Right lung (tissue), 5 donors: ENCODE measurements around the gene LAMTOR2. TPM values are rescaled to one million over a fixed set of nuclear protein-coding genes. Genes with fewer than 3 reads are reported as not detected.
"Not testable (repeated sequence)": the region's sequence is repeated elsewhere in the genome, so short reads cannot be mapped to it uniquely, and the experiment has no call there.

ENCODE experiments used
- DNase-seq, 2 donors: peaks; one replicate each; pipeline ENCODE4 v3.0.0-alpha.2; 2013
- polyA plus RNA-seq, 5 donors: library from polyadenylated mRNA; unstranded; fragments of 120-200 nt; gene quantifications; one replicate each; pipeline versions ENCODE4 v1.2.1 to v1.2.3, GENCODE V29; 2013; ENCODE audit warnings: inconsistent platforms in 1 of 5, low replicate concordance in 1 of 5; ENCODE audit not compliant: insufficient read length in 5 of 5, insufficient read depth in 1 of 5

The LAMTOR2 gene
- polyA plus RNA-seq, 5 donors, result 38.2 to 54.2 (median 44.5) TPM

DNA sequence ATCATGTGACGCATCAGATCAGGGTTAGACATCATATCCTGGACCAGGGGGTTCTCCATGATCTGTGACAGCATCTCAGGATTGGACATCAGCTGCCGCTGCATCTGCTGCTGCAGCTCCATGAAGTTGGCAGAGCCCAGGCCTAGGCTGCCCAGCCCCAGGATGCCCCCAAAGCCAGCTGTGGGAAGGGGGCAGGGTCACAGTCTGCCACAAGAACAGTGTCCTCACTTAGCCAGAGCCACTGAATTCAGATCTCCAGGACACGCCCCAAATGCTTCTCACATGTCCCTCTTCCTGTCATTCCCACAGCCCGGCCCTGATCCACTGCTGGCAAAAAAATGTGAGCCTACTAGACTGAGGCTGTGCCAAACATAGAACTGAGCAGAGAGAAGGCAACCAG, 4.2 kb upstream of the LAMTOR2 start:
- DNase-seq, result no peak

DNA sequence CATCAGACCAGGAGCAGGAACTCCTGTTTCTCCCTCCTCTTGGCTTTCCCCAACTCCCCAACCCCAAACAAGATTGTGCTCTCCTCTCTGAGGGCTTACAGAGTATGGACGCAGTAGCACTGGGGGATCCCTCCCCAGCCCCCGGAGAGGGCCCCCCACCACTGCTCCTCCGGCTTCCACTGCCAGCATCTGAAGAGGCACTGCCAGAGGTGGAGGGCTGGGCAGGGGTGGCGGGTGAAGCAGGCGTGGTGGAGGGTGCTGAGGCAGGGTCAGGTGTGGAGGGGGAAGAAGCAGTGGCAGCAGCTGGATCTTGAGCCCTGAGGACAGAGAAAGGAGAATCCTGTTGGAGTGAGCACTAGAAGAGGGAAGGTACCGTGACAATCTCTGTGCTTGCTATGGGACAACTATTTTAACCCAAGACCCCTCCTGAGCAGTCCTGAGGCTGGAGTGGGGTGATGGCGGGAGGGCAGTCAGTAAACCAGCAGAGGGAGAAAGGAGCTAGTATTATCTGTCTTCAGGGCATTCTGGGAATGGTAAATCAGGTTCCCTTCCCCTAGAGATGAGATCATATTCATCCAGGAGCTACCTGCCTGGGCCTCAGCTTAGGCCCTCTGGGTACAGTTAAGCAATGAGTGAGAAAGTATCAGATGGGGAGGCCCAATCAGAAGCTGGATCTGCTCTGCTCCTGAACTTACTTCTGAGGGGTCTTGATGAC, 3.4 kb upstream of the LAMTOR2 start:
- no peak for DNase-seq

DNA sequence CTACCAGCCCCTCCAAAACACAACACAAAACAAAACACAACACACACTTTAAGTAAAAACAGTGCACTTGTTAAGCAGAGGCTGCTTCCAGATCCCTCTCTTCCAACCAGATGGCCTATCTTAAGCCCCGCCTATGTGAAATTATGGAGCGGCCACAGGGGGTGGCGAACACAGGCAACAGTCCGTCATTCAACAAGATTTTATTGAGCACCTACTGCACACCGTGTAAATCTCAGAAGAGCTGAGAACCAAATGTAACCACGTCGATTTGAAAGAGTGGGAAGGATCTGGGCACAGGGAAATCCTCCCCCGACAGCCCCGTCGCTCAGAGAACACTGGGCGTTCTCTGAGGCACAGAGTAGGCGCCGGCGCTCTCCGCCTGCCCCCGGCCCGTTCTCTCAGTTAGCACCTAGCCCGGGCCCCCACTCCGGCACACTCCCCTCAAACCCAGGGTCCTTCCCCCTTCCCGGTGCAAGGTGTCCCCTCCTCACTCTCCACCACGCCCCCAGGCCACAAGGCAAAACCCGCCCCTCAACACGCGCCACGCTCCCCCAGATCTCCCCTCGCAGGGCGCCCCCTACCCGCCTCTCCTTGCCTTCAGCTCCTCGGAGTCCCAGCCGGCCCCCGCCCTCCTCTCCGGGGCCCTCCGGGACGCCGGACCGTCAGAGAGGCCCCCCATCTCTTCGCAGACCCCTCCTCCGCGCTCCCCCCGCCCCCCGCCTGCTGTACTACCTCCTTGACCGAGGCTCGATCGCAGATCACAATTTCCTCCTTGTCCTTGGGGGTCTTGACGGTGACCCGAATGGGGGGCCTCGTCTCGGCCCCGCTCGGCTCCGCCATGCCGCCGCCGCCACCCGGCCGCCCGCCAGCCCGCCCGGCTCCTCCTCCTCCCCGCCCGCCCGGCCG, 1.5 kb upstream of the LAMTOR2 start:
- peak; percentile 50 to 54 for DNase-seq

DNA sequence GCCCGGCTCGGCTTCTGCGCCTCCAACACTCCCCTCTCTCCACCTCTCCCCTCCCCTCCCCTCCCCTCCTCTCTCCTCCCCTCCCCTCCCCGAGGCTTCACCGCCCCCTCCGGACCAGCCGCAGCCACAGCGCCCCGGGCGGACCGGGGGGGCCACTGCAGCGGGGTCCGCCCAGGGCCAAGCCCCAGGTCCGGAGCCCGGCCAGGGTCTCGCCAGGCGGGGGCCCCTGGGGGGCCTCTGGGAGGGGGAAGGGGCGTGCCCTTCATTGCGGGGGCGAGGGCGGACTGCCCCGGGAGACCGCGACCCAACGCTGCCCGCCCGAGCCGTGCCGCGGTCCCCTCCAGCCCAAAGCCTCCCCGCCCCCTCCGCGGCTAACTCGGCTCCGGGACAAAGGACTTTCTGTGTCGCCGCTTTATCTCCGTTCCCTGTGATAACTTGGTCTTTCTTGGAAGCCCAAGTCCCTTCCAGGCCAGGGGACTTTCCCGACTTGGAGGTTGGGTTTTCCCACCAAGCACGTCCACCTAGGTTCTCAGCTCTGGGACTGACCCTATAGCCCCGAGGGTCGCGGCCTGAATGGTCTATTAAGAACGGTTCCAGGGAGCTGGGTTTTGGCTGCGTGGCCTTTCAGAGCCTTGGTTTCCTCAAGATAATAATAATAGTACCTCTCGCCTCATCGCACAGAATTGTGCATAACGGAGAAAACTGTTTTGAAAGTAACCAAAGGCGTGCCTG, 648 bp upstream of the LAMTOR2 start, which contains the start of gene UBQLN4:
UBQLN4 (minus strand) TSS at position 31 of the 732 bp plus-strand sequence. CDS start 97 bp downstream, outside the sequence.
- peak; percentile 88 for DNase-seq

DNA sequence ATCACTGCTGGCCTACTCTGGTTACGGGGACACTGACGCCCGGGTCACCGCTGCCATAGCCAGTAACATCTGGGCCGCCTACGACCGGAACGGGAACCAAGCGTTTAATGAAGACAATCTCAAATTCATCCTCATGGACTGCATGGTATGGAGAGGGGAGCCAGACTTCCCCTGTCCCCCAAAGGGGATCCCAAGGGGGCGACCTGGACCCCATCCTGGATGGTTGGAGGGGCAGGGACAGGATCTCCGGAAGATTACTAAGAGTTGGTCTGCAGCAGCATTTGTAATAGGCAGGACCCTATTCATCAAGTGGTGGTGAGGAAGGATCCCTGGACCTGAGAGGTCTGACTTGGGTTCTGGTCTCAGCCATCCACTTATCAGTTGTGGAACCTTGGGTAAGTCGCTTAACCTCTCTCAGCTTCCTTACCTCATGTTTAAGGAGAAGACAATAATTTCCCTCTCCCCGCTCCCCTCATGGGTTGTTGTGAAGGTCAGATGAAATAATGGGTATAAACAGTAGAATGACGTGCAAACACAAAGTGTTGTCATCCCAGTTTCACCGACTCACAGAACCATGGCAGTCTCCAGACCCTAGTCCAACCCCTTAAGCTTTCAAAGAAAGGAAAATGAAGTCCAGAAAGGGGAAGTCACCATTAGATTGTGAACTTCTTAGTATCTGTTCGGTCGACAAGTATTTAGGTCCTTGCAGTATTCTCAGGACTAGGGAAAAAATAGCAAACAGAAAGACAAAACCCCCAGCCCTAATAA, 883 bp downstream of the LAMTOR2 start:
- DNase-seq, result no peak

- DNase-seq, result no peak
Measured at GRCh38 chr1:156056326-156056849, 1.8 kb downstream of the LAMTOR2 start.

GRCh38 chr1:156060937-156061636, 6.5 kb downstream of the LAMTOR2 start, which contains the start of gene RAB25:
Gene RAB25 (plus strand): TSS chr1:156061160. CDS start chr1:156061401, 241 bp downstream.
- DNase-seq, result peak; percentile 69 to 74

DNA sequence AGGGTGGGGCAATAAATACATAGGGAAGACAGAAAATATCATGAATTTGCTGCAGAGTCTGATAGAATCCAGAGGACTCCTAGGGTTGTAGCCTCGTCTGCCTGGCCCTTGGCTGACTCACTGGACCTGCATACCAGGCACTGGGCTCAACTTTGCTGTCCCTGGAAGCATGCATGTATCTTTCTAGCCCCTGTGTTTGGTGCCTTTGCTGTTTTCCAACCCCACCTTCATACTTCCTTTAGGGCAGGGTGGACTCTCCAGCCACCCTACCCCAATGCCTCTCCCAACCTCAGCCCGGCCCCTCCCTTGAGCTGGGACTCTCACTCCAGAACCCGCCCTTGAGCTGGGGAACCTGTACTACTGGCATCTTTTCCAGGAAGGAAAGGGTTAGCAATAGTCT, 7.6 kb downstream of the LAMTOR2 start:
- DNase-seq, result no peak

- no peak for DNase-seq
Measured at GRCh38 chr1:156063997-156064285, 9.4 kb downstream of the LAMTOR2 start.

DNA sequence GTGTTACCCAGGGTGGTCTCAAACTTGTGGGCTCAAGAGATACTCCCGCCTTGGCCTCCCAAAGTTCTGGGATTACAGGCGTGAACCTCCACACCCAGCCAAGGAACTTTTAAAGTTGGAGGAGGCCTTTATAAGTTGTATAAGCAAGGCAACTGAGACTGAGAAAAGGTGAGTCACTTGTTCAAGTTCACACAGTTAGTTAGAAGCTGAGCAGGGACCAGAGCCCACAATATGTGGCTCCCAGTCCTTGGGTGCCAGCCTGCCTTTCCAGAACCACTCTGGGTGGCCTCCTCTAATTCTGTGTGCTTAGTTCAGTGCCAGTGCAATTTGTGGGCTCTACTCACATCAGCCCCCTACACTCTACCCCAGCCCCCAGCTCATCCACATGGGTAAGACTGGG, 10.0 kb downstream of the LAMTOR2 start:
- no peak for DNase-seq

DNA sequence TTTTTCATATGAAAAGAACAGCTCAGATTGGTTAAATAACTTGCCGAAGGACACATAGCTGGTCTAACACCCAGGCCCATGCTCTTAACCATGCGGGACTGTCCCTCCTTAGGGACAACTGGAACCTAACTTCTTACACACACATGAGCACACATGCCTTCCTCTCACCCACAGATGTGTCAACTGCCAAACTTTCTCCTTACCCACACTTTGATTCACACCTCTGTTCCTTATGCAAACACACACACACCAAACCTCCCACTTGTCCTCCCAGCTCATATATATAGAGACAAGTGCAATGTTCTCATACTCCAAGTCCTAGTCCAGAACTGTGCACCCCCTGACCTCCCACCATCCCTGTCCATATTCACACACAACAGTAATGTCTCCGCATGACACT, 10.6 kb downstream of the LAMTOR2 start:
- no peak for DNase-seq

- DNase-seq, result no peak
Measured at GRCh38 chr1:156065871-156066270, 11.3 kb downstream of the LAMTOR2 start.

- no peak for DNase-seq
Measured at GRCh38 chr1:156067262-156067661, 12.7 kb downstream of the LAMTOR2 start.

DNA sequence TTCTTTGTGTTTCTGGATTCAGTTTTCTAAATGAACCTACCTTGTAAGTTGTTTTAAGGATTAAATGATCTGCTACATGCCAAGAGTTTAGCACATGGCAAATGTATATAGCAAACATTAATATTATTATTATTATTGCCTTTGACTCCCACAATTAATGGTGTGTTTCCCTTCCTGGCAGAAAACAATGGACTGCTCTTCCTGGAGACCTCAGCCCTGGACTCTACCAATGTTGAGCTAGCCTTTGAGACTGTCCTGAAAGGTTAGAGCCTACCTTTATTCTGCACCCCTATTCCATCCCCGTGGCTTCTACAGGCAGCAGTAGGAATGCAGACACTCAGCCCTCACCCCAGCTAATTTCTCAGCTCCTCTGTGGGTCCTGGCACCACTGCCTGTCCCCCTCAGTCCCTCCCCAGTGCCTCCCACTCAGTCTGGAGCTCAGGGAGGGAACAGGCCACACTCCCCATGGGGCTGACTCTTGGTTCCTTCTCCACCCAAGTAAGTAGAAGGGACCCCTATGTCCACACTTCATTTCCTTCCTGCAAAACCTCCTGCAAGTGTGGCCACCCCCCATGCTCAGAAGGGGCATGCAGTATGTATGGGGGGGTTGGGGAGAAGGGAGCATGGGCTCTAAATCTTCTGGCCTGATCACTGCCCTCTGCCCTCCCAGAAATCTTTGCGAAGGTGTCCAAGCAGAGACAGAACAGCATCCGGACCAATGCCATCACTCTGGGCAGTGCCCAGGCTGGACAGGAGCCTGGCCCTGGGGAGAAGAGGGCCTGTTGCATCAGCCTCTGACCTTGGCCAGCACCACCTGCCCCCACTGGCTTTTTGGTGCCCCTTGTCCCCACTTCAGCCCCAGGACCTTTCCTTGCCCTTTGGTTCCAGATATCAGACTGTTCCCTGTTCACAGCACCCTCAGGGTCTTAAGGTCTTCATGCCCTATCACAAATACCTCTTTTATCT, 15.2 kb downstream of the LAMTOR2 start:
- no peak for DNase-seq

- DNase-seq, result no peak
Measured at GRCh38 chr1:156070548-156070947, 16.0 kb downstream of the LAMTOR2 start.

DNA sequence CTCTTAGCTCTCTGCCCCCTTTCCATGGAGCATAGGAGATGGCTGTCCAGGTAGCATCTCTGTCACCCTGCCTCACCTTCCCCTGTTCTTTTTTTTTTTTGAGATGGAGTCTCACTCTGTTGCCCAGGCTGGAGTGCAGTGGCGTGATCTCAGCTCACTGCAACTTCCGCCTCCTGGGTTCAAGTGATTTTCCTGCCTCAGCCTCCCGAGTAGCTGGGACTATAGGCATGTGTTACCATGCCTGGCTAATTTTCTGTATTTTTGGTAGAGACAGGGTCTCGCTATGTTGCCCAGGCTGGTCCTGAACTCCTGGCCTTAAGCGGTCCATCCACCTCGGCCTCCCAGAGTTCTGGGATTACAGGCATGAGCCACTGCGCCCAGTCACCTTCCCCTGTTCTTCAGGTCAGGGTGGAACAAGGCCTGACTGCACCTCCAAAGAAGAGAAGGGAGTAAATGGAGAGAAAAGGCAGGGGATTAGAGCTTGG, 16.8 kb downstream of the LAMTOR2 start:
- DNase-seq, result not testable (repeated sequence)

- no peak for DNase-seq
Measured at GRCh38 chr1:156072251-156072650, 17.7 kb downstream of the LAMTOR2 start.

DNA sequence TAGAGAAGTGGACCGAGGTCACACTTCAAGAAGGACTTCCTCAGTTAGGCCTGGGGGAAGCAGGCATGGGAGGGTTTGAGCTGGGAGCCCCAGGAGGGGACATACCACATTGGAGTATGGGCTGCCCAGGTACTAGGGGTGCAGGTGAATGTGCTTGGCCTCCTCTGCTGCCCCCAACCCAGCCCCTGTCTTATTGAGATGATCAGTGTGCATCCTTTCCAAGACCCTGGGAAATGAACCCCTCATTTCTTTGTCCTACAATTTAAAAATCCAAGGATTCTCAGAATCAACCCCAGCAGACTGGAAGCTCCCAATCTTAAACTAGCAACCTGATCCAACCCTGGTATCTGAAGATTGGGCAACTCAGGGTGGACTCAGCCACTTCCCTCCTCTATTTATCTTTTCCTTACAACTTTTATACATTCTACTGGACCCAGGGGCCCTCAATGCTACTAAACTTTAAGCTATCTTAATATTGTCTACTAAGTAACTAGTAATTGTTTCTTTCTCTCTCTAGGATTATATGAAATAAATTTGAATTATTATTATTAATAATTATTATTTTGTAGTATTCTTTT, 18.6 kb downstream of the LAMTOR2 start:
- no peak for DNase-seq

DNA sequence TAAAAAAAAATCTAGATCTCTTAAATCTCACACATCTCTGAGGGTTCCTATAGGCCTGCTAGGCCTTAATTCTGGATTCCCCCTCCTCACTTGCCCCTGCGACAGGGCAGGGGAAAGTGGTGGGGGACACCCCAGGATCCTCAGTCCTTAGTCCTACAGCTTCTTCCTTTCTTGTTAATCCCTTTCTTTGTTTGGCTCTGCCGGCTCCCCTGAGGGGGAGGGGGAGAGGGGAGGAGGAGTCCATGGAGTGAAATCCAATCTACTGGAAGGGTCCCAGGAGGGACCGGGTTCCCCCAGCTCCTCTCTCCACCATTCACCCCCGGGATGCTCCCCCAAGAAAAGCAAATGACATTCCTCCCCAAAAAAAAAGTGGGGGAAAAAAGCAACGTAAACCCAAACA, 19.2 kb downstream of the LAMTOR2 start:
- no peak for DNase-seq
